OCI-LY7 (cell line): ENCODE data around the gene C17orf67. TPM values are rescaled to one million over a fixed set of nuclear protein-coding genes. Genes with fewer than 3 reads are reported as not detected.

ENCODE experiments used
- BruUV-seq: library from RNA; stranded (reverse); fragments of 400-500 nt; replicated peaks from 2 replicates; lab custom pipeline; 2021; lab: Mats Ljungman, UMichigan
- CTCF ChIA-PET: fragments of 300-600 bp; sonication (Branson Sonifier 250); formaldehyde crosslinking; loops from one replicate; lab custom pipeline; 2022; ENCODE audit warnings: antibody characterized with exemption; ENCODE audit not compliant: unreplicated experiment; lab: Charles Lee
- POLR2A ChIA-PET: fragments of 300-600 bp; sonication (Branson Sonifier 250); formaldehyde crosslinking; loops from one replicate; lab custom pipeline; 2022; ENCODE audit warnings: antibody characterized with exemption; lab: Charles Lee
- DNase-seq: peaks from one replicate; pipeline ENCODE4 v3.0.0-alpha.2; 2015; ENCODE audit warnings: low spot score
- H2AFZ ChIP-seq: fragments of 200-600 bp; sonication (generic), shearing (Covaris generic); 2 replicates; pipeline ENCODE4 v1.6.1; 2014; ENCODE audit warnings: mild to moderate bottlenecking, antibody characterized with exemption, low read length, moderate library complexity
- H3K27ac ChIP-seq: fragments of 200-600 bp; sonication (generic); 2 replicates; pipeline ENCODE4 v1.5.1; 2014; ENCODE audit warnings: mixed run types, low read depth, mild to moderate bottlenecking, moderate library complexity, low read length, inconsistent platforms; ENCODE audit not compliant: poor library complexity, severe bottlenecking
- H3K36me3 ChIP-seq: fragments of 200-600 bp; sonication (generic); 2 replicates; pipeline ENCODE4 v1.6.1; 2014; ENCODE audit warnings: mild to moderate bottlenecking, antibody characterized with exemption, low read length, moderate library complexity, mixed read lengths; ENCODE audit not compliant: insufficient read depth
- H3K4me1 ChIP-seq: fragments of 200-600 bp; sonication (generic); 2 replicates; pipeline ENCODE4 v1.5.1; 2014; ENCODE audit warnings: mild to moderate bottlenecking, low read length; ENCODE audit not compliant: insufficient read depth, poor library complexity, severe bottlenecking
- H3K4me2 ChIP-seq: fragments of 200-600 bp; sonication (generic); 2 replicates; pipeline ENCODE4 v1.6.1; 2014; ENCODE audit warnings: mild to moderate bottlenecking, low read length
- H3K4me3 ChIP-seq: fragments of 200-600 bp; sonication (generic); 2 replicates; pipeline ENCODE4 v1.5.1; 2014; ENCODE audit warnings: mild to moderate bottlenecking, low read depth, low read length; ENCODE audit not compliant: poor library complexity, severe bottlenecking
- H3K79me2 ChIP-seq: fragments of 200-600 bp; sonication (generic); 2 replicates; pipeline ENCODE4 v1.6.1; 2016; ENCODE audit warnings: low read depth, mild to moderate bottlenecking, low read length, moderate library complexity, mixed read lengths; ENCODE audit not compliant: insufficient read depth
- H3K9me2 ChIP-seq: fragments of 200-600 bp; sonication (generic); 2 replicates; pipeline ENCODE4 v1.6.1; 2016; ENCODE audit warnings: mild to moderate bottlenecking, low read length, mixed read lengths; ENCODE audit not compliant: insufficient read depth
- H3K9me3 ChIP-seq: fragments of 200-600 bp; sonication (generic); 2 replicates; pipeline ENCODE4 v1.6.1; 2014; ENCODE audit warnings: mild to moderate bottlenecking, mixed run types, low read length, mixed read lengths
- H4K20me1 ChIP-seq: fragments of 200-600 bp; sonication (generic); 2 replicates; pipeline ENCODE4 v1.6.1; 2014; ENCODE audit warnings: mild to moderate bottlenecking, antibody characterized with exemption, low read length, moderate library complexity, mixed read lengths; ENCODE audit not compliant: insufficient read depth
- EZH2phosphoT487 ChIP-seq: fragments of 200-600 bp; sonication (generic); IDR thresholded peaks from 2 replicates; pipeline ENCODE4 v1.6.1; 2018; ENCODE audit warnings: low read depth, borderline replicate concordance, mild to moderate bottlenecking, mixed run types, antibody characterized with exemption, low read length, moderate library complexity, mixed read lengths
- intact Hi-C: fragments of 100-400 bp; cut with micrococcal nuclease; formaldehyde crosslinking; loops from one replicate; pipeline ENCODE4 v1.10.0; 2022; ENCODE audit not compliant: unreplicated experiment
- total RNA-seq, 2 experiments: library from RNA; depleted of rRNA in 1 of 2; stranded (reverse); fragments of >200 nt in 1 of 2; shearing (Covaris generic) in 1 of 2; gene quantifications; 2 replicates each; pipeline ENCODE4 v1.2.3, GENCODE V29; 2014 to 2022
- TF ChIP-seq, protein P1 (sequence below): fragments of 200-600 bp; sonication (generic); conservative IDR thresholded peaks from 2 replicates; pipeline ENCODE4 v1.5.1; 2014; ENCODE audit warnings: mild to moderate bottlenecking, antibody characterized with exemption, low read length, moderate library complexity, mixed read lengths

C17orf67 gene
- total RNA-seq, 2 experiments from 2014 or later, result 5.2 to 5.4 TPM

DNA sequence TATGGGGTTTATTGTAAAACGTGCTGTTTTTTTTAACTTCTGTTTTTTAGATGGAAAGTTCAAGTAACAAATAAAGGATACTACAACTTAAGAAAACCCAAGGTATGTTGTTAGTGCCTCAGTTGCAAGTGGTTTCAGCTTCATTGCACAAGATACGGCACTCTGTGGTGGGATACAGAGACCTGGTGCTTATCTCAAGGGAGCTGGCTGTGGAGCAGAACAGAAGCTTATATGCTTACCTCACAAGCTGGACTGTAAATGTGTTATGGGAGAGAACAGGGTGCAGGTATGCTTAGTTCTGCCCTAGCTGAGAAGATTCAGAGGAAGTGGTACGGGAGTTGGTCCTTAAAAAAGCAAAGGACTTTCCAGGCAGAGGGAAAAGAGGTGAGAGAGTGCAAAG, 15.4 kb upstream of the C17orf67 start:
- H3K9me2 ChIP-seq, result 0 out of 2 replicates have a peak, but pooled peaks cover 4% of the 10 kb centered on the region
- H4K20me1 ChIP-seq, result no peaks in the 10 kb centered on the region
- no peak for DNase-seq
- H3K4me1 ChIP-seq, result peaks cover 14% of the 10 kb centered on the region
- H3K79me2 ChIP-seq, result no peaks in the 10 kb centered on the region
- no peaks in the 10 kb centered on the region for H3K9me3 ChIP-seq
- no peak overlapping the region for H3K4me2 ChIP-seq
- CTCF ChIA-PET, result no interaction called here
- peaks cover 48% of the 10 kb centered on the region for H3K36me3 ChIP-seq
- POLR2A ChIA-PET, result no interaction called here
- no peak overlapping the region for H2AFZ ChIP-seq
- H3K27ac ChIP-seq, result no peak overlapping the region
- no TSS peak for BruUV-seq
- H3K4me3 ChIP-seq, result no peak overlapping the region
- TF ChIP-seq, protein P1, sequence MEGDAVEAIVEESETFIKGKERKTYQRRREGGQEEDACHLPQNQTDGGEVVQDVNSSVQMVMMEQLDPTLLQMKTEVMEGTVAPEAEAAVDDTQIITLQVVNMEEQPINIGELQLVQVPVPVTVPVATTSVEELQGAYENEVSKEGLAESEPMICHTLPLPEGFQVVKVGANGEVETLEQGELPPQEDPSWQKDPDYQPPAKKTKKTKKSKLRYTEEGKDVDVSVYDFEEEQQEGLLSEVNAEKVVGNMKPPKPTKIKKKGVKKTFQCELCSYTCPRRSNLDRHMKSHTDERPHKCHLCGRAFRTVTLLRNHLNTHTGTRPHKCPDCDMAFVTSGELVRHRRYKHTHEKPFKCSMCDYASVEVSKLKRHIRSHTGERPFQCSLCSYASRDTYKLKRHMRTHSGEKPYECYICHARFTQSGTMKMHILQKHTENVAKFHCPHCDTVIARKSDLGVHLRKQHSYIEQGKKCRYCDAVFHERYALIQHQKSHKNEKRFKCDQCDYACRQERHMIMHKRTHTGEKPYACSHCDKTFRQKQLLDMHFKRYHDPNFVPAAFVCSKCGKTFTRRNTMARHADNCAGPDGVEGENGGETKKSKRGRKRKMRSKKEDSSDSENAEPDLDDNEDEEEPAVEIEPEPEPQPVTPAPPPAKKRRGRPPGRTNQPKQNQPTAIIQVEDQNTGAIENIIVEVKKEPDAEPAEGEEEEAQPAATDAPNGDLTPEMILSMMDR, result no peak
- TF ChIP-seq EZH2phosphoT487, result no peak
- intact Hi-C loops, result no loop called here

DNA sequence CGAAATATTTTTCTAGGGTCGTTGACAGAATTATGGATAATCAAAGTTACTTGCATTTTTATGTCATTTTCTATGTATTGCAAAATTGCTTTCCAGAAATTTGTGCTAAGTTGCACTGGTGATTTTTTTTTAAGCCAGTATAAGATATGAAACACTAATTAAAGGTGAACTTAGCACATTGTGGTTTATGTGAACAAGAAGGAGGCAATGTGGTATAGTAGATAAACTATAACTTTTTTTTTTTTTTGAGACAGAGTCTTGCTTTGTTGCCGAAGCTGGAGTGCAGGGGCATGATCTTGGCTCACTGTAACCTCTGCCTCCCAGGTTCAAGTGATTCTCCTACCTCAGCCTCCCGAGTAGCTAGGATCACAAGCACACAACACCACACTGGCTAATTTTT, 13.4 kb upstream of the C17orf67 start:
- no TSS peak for BruUV-seq
- H4K20me1 ChIP-seq, result no peaks in the 10 kb centered on the region
- H3K79me2 ChIP-seq, result no peaks in the 10 kb centered on the region
- H3K9me2 ChIP-seq, result no peaks in the 10 kb centered on the region
- intact Hi-C loops, result no loop called here
- ChIA-PET CTCF (no interaction called here), POLR2A (no interaction called here)
- no peak overlapping the region for H3K4me3 ChIP-seq
- peaks cover 49% of the 10 kb centered on the region for H3K36me3 ChIP-seq
- no peak overlapping the region for H3K4me2 ChIP-seq
- H3K27ac ChIP-seq, result no peak overlapping the region
- DNase-seq, result no peak
- H2AFZ ChIP-seq, result no peak overlapping the region
- no peak for TF ChIP-seq EZH2phosphoT487
- TF ChIP-seq, protein P1, result no peak
- no peaks in the 10 kb centered on the region for H3K9me3 ChIP-seq
- H3K4me1 ChIP-seq, result peaks cover 14% of the 10 kb centered on the region

DNA sequence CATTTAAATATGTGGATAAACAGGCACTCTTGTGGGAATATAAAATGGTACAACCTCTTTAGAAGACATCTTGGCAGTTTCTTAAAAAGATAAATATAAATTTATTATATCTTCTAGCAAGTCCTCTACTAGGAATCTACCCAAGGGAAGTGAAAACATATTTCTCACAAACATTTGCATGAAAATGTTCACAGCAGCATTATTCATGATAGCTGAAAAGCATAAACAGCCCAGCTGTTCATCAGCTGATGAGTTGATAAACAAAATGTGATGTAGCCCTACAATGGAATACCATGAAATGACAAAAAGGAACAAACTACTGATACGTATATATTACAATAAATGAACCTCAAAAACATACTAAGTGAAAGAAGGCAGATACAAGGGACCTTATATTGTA, 12.2 kb upstream of the C17orf67 start:
- H4K20me1 ChIP-seq, result no peaks in the 10 kb centered on the region
- no peak overlapping the region for H2AFZ ChIP-seq
- no peak for DNase-seq
- no TSS peak for BruUV-seq
- H3K79me2 ChIP-seq, result no peaks in the 10 kb centered on the region
- no peak overlapping the region for H3K4me2 ChIP-seq
- no peak overlapping the region for H3K27ac ChIP-seq
- H3K9me2 ChIP-seq, result no peaks in the 10 kb centered on the region
- ChIA-PET CTCF (no interaction called here), POLR2A (interaction anchor here (0.6 to 3.0 kb wide), 3 partner anchors 10 to 897 kb away, joined by 3 to 10 read pairs (median 4); no protein-coding TSS in a partner anchor)
- intact Hi-C loops, result no loop called here
- peaks cover 39% of the 10 kb centered on the region for H3K36me3 ChIP-seq
- TF ChIP-seq EZH2phosphoT487, result no peak
- TF ChIP-seq, protein P1, result no peak
- peaks cover 9% of the 10 kb centered on the region for H3K4me1 ChIP-seq
- H3K4me3 ChIP-seq, result no peak overlapping the region
- no peaks in the 10 kb centered on the region for H3K9me3 ChIP-seq
